Left lung (tissue), 14 donors: Measurements from ENCODE around the gene SPRING1. TPM values are rescaled to one million over a fixed set of nuclear protein-coding genes. Genes with fewer than 3 reads are reported as not detected.

Source experiments
- ATAC-seq: fragments of 200-7000 bp; cut with Tn5 transposase; one replicate; pipeline ENCODE4 v1.9.1; 2020; ENCODE audit warnings: moderate library complexity
- DNase-seq, 4 donors: peaks; one replicate each; pipeline ENCODE4 v3.0.0-alpha.2; 2013 to 2020
- H3K27ac ChIP-seq, 2 donors: fragments of 200-600 bp; sonication (generic) in 1 of 2; one replicate each; pipeline versions ENCODE4 v1.5.0 to v1.8.0; 2020 to 2021
- H3K27me3 ChIP-seq, 2 donors: fragments of 200-600 bp; sonication (generic) in 1 of 2; one replicate each; pipeline versions ENCODE4 v1.5.0 to v1.8.0; 2020 to 2021
- H3K36me3 ChIP-seq, 2 donors: fragments of 200-600 bp; sonication (generic) in 1 of 2; one replicate each; pipeline versions ENCODE4 v1.5.0 to v1.8.0; 2020 to 2021
- H3K4me1 ChIP-seq, 2 donors: fragments of 200-600 bp; one replicate each; pipeline ENCODE4 v1.8.0; 2021
- H3K4me3 ChIP-seq, 2 donors: fragments of 200-600 bp; sonication (generic) in 1 of 2; one replicate each; pipeline versions ENCODE4 v1.5.0 to v1.8.0; 2020 to 2021; ENCODE audit warnings: mild to moderate bottlenecking in 1 of 2
- H3K9me3 ChIP-seq, 2 donors: fragments of 200-600 bp; sonication (generic) in 1 of 2; one replicate each; pipeline versions ENCODE4 v1.5.0 to v1.8.0; 2020 to 2021
- CTCF ChIP-seq, 2 donors: fragments of 200-600 bp; sonication (generic) in 1 of 2; IDR thresholded peaks; one replicate each; pipeline versions ENCODE4 v1.5.0 to v1.8.0; 2021; ENCODE audit warnings: antibody characterized with exemption in 2 of 2
- intact Hi-C, 2 donors: fragments of 100-400 bp; cut with DNase I; formaldehyde crosslinking; loops; one replicate each; pipeline versions ENCODE4 v1.11.2 to v1.14.2; 2022
- long read RNA-seq, 12 donors: library from polyadenylated mRNA in 2 of 12; unstranded in 2 of 12; transcript quantifications; one replicate each; pipeline ENCODE4 v2.0.0 and lab custom pipeline, GENCODE V29; 2019 to 2026
- polyA plus RNA-seq, 6 donors: library from polyadenylated mRNA; unstranded; fragments of 120-200 nt; gene quantifications; one replicate each; pipeline ENCODE4 v1.2.1, GENCODE V29; 2013; ENCODE audit not compliant: insufficient read length in 6 of 6
- total RNA-seq, 2 donors: library from RNA; stranded (reverse); fragmentation: NEBNext Ultra II Directional; extraction: Animal tissue kit (Norgen Biotek cat#: 25700); gene quantifications; one replicate each; pipeline ENCODE4 v1.2.1, GENCODE V29; 2021
- donor health status: DM: no; HTN: yes; CAD: no.
- donor health status: DM: no; HTN: no; CAD: no.

The SPRING1 gene
- 10 to 100 TPM; 70.1 to 90.5 TPM for total RNA-seq
- 10 to 100 TPM; 20.7 to 33.0 (median 29.6) TPM for polyA plus RNA-seq
- long read RNA-seq, donor 1, full-length matches to known transcripts, result 25 of 25 reads
- long read RNA-seq, donor 1, partial matches to known transcripts, result 0 of 25 reads
- long read RNA-seq, donor 1, other reads (novel, unspliced or antisense), result 0 of 25 reads
- long read RNA-seq, donor 2, full-length matches to known transcripts, result 13 of 13 reads
- long read RNA-seq, donor 2, partial matches to known transcripts, result 0 of 13 reads
- long read RNA-seq, donor 2, other reads (novel, unspliced or antisense), result 0 of 13 reads
- long read RNA-seq, donor 3, full-length matches to known transcripts, result 5 of 5 reads
- long read RNA-seq, donor 3, partial matches to known transcripts, result 0 of 5 reads
- long read RNA-seq, donor 3, other reads (novel, unspliced or antisense), result 0 of 5 reads
- long read RNA-seq, donor 4, full-length matches to known transcripts, result 10 of 15 reads
- long read RNA-seq, donor 4, partial matches to known transcripts, result 0 of 15 reads
- long read RNA-seq, donor 4, other reads (novel, unspliced or antisense), result 5 of 15 reads
- long read RNA-seq, donor 5, full-length matches to known transcripts, result 9 of 9 reads
- long read RNA-seq, donor 5, partial matches to known transcripts, result 0 of 9 reads
- long read RNA-seq, donor 5, other reads (novel, unspliced or antisense), result 0 of 9 reads
- long read RNA-seq, donor 6, full-length matches to known transcripts, result 11 of 11 reads
- long read RNA-seq, donor 6, partial matches to known transcripts, result 0 of 11 reads
- long read RNA-seq, donor 6, other reads (novel, unspliced or antisense), result 0 of 11 reads
- long read RNA-seq, donor 7, full-length matches to known transcripts, result 5 of 5 reads
- long read RNA-seq, donor 7, partial matches to known transcripts, result 0 of 5 reads
- long read RNA-seq, donor 7, other reads (novel, unspliced or antisense), result 0 of 5 reads
- long read RNA-seq, donor 8, full-length matches to known transcripts, result 11 of 11 reads
- long read RNA-seq, donor 8, partial matches to known transcripts, result 0 of 11 reads
- long read RNA-seq, donor 8, other reads (novel, unspliced or antisense), result 0 of 11 reads
- long read RNA-seq, donor 9, result 0 reads
- long read RNA-seq, donor 10, full-length matches to known transcripts, result 26 of 31 reads
- long read RNA-seq, donor 10, partial matches to known transcripts, result 1 of 31 reads
- long read RNA-seq, donor 10, other reads (novel, unspliced or antisense), result 4 of 31 reads
- long read RNA-seq, donor 11, full-length matches to known transcripts, result 19 of 19 reads
- long read RNA-seq, donor 11, partial matches to known transcripts, result 0 of 19 reads
- long read RNA-seq, donor 11, other reads (novel, unspliced or antisense), result 0 of 19 reads
- long read RNA-seq, donor 12, full-length matches to known transcripts, result 6 of 6 reads
- long read RNA-seq, donor 12, partial matches to known transcripts, result 0 of 6 reads
- long read RNA-seq, donor 12, other reads (novel, unspliced or antisense), result 0 of 6 reads

GRCh38 chr12:116737774-116738657 lies at the start of gene SPRING1, which contains the start of gene RNFT2:
Gene SPRING1 (minus strand): TSS chr12:116738069. CDS start chr12:116737900, 169 bp downstream.
Gene RNFT2 (plus strand): TSS chr12:116738315. CDS start chr12:116740498, 2,183 bp downstream.
- Histone ChIP-seq H3K36me3 (peaks cover 0 to 24% of the 10 kb centered on the region in 2 donors), H3K4me1 (peaks cover 4 to 30% of the 10 kb centered on the region in 2 donors), H3K9me3 (no peaks in the 10 kb centered on the region), H3K4me3 (peak within 1 kb of the TSS; percentile 76 to 78), H3K27ac (peak within 1 kb of the TSS; percentile 70 to 78), H3K27me3 (no peaks in the 10 kb centered on the region)
- DNase-seq (peak; percentile 99), ATAC-seq (peak; percentile 96)
- no peak for TF ChIP-seq CTCF (IDR thresholded peaks at IDR 0.05)
- intact Hi-C loops, result no loop called here

- intact Hi-C loops, result no loop called here
- H3K27ac ChIP-seq, result no peak overlapping the region
- DNase-seq (no peak), ATAC-seq (no peak)
- no peaks in the 10 kb centered on the region for H3K4me1 ChIP-seq
- no peaks in the 10 kb centered on the region for H3K36me3 ChIP-seq
- no peaks in the 10 kb centered on the region for H3K27me3 ChIP-seq
- H3K9me3 ChIP-seq, result no peaks in the 10 kb centered on the region
- TF ChIP-seq CTCF (IDR thresholded peaks at IDR 0.05), result no peak
- no peak overlapping the region for H3K4me3 ChIP-seq
Observed at GRCh38 chr12:116784238-116784612, 46.4 kb upstream of the SPRING1 start.

- Histone ChIP-seq H3K4me1 (no peaks in the 10 kb centered on the region), H3K9me3 (no peaks in the 10 kb centered on the region), H3K36me3 (no peaks in the 10 kb centered on the region), H3K27me3 (no peaks in the 10 kb centered on the region), H3K4me3 (no peak overlapping the region), H3K27ac (no peak overlapping the region)
- no peak for TF ChIP-seq CTCF (IDR thresholded peaks at IDR 0.05)
- ATAC-seq (peak; percentile 97), DNase-seq (peak in 2 of 4 donors; percentile 60 to 81)
- intact Hi-C loops, result no loop called here
Observed at GRCh38 chr12:116783525-116784237, 45.8 kb upstream of the SPRING1 start.

GRCh38 chr12:116780942-116781341 lies 43.1 kb upstream of the SPRING1 start:
- no peak overlapping the region for H3K4me3 ChIP-seq
- DNase-seq (no peak), ATAC-seq (no peak)
- no peaks in the 10 kb centered on the region for H3K4me1 ChIP-seq
- no peak for TF ChIP-seq CTCF (IDR thresholded peaks at IDR 0.05)
- intact Hi-C loops, result no loop called here
- no peaks in the 10 kb centered on the region for H3K9me3 ChIP-seq
- no peaks in the 10 kb centered on the region for H3K36me3 ChIP-seq
- H3K27ac ChIP-seq, result no peak overlapping the region
- H3K27me3 ChIP-seq, result no peaks in the 10 kb centered on the region
